Frontal cortex (tissue), 4 donors: ENCODE results near the gene C9. TPM values are rescaled to one million over a fixed set of nuclear protein-coding genes. Genes with fewer than 3 reads are reported as not detected.
"Not testable (repeated sequence)": the region's sequence is repeated elsewhere in the genome, so short reads cannot be mapped to it uniquely, and the experiment has no call there.

Experiments used
- DNase-seq, 2 donors: peaks; one replicate each; pipeline ENCODE4 v3.0.0; 2012; ENCODE audit warnings: low spot score in 2 of 2
- FAIRE-seq: peaks from 2 replicates; lab custom pipeline; 2012; peaks lifted over from hg19 to GRCh38; lab: Jason Lieb, UNC
- total RNA-seq: library from RNA; depleted of rRNA; stranded (reverse); fragments of >200 nt; gene quantifications from one replicate; pipeline ENCODE4 v1.2.3, GENCODE V29; 2014
- donor health status: control.
- donor health status: control.
- donor health status: control.

The C9 gene
- total RNA-seq, 1 donor from 2014 or later, result under 0.01 TPM

- FAIRE-seq (no peak), DNase-seq (no peak)
These were observed 26.9 kb downstream of the C9 start for GRCh38 chr5:39337252-39337915.

GRCh38 chr5:39334296-39334695, 30.0 kb downstream of the C9 start:
- DNase-seq, FAIRE-seq: not testable (repeated sequence)

- FAIRE-seq, result no peak
These were observed 31.2 kb downstream of the C9 start for GRCh38 chr5:39333104-39333503.

GRCh38 chr5:39331861-39332381, 32.4 kb downstream of the C9 start:
- DNase-seq, result no peak
- no peak for FAIRE-seq

More at GRCh38 chr5:39333104-39333503, 31.2 kb downstream of the C9 start:
- DNase-seq, result no peak

- DNase-seq (no peak), FAIRE-seq (no peak)
These were observed 35.6 kb downstream of the C9 start for GRCh38 chr5:39328731-39329130.

GRCh38 chr5:39323542-39323941, 40.8 kb downstream of the C9 start:
- DNase-seq, result no peak
- no peak for FAIRE-seq

DNA sequence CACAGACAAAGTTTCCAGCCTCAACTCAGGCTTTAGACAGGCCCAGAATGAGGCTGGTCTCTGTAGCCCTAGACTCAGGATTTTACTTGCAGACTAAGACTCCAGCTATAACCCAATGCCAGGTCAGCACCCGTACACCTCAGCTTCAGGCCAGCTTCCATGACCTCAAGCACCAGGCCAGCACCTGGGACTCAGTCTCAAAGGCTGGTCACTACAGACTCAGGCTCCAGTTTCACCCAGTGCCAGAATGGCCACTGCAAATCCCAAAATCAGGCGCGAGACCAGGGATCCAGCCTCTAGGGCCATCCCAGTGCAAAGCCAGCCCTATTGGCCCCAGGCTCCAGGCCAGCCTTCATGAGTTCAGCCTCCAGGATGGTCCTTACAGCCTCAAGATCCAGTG, 44.9 kb downstream of the C9 start:
- no peak for FAIRE-seq
- DNase-seq, result no peak

- DNase-seq, FAIRE-seq: not testable (repeated sequence)
These were observed 47.8 kb downstream of the C9 start for GRCh38 chr5:39316464-39316863.

GRCh38 chr5:39315995-39316394, 48.3 kb downstream of the C9 start:
- DNase-seq, result no peak
- no peak for FAIRE-seq

- DNase-seq, result no peak
- no peak for FAIRE-seq
These were observed 49.7 kb downstream of the C9 start for GRCh38 chr5:39314591-39314990.

GRCh38 chr5:39309534-39309933, 54.8 kb downstream of the C9 start:
- FAIRE-seq, result no peak
- no peak for DNase-seq

DNA sequence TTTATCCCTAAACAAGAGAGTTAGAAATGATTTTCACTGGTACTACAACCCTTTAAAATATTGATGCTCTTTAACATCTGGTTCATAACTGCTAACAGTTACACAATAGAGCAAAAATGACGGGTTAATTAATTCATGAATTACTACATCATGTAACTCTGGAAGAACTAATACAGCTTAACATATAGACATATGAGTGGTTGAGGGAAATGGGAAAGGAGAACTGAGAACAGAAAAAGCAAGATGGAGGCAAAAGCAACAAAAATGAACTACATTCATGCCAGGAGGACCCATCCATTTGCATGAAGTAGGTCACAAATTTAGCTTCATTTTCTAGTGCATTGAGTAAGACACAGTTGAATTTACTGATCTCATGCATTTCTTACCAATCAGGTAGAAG, 61.8 kb downstream of the C9 start:
- DNase-seq, result no peak
- FAIRE-seq, result no peak

DNA sequence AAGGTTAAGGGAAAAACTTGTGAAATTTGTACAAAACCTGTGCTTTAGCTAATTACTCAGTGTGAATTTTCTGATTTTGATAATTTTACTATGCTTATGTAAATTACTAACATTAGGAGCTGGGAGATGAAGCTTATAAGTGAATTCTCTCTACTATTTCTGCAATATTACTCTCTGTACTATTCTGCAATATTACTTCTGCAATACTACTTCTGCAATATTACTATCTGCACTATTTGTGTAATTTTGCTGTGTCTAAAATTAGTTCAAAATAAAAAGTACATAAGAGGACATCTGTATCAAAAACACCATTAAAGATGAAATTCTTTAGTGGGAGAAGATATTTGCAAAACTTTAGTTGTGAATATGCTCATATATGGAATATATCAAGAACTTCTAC, 62.9 kb downstream of the C9 start:
- DNase-seq (no peak), FAIRE-seq (no peak)

DNA sequence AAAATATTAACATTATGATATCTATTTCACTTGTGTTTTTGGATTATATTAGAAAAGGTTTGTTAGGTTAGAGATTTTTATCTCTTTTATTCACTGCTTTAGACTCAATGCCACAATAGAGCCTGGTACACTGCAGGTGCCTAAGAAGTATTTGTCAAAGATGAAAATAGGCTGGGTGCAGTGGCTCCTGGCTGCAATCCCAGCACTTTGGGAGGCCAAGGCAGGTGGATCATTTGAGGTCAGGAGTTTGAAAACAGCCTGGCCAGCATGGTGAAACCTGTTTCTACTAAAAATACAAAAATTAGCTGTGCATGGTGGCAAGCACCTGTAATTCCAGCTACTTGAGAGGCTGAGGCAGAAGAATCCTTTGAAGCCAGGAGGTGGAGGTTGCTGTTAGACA, 64.3 kb downstream of the C9 start:
- FAIRE-seq, result no peak

GRCh38 chr5:39294736-39295135, 69.6 kb downstream of the C9 start:
- no peak for DNase-seq
- FAIRE-seq, result no peak

More for the DNA sequence above, 64.3 kb downstream of the C9 start:
- DNase-seq, result no peak

- FAIRE-seq (no peak), DNase-seq (no peak)
These were observed 79.7 kb downstream of the C9 start for GRCh38 chr5:39284552-39284951.

- DNase-seq (peak in 1 of 2 donors; percentile 45), FAIRE-seq (no peak)
These were observed 81.0 kb downstream of the C9 start for GRCh38 chr5:39283231-39283818.

GRCh38 chr5:39282561-39282960, 81.7 kb downstream of the C9 start:
- DNase-seq (no peak), FAIRE-seq (no peak)

- not testable (repeated sequence) for FAIRE-seq, DNase-seq
These were observed 88.4 kb downstream of the C9 start for GRCh38 chr5:39275865-39276264.

DNA sequence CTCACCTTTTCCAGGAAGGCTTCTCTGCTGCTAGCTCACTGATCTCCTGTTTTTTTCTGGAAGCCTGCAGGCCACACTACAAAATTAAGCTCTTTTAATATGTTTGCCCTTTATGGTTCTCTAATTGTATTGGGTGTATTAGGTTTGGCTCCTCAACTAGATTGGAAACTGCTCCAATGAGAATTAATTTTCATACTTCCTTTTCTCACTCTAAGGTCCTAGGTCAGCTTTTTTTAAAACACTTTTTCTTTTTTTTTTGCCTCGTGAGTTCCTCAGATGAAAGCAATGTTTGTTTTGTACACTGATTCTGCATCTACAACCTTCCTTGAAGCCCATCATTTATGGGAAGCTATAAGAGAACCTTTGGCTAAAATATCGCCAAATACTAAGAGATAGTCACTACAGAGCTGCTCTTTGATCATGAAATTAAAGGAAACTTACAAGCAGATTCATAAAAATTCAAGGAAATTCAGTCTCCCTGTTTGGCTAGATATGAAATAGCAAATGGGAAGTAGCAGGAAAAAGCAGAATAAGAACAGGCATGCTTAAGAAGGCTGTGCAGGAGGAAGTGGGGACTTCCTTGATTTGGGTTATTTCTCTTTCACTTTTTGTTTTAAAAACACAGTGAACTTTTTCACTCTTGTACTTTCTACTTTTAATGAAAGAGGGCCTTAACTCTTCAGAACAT, 89.8 kb downstream of the C9 start:
- FAIRE-seq (no peak), DNase-seq (no peak)
